Measurements from ENCODE around the gene SYMPK. TPM values are rescaled to one million over a fixed set of nuclear protein-coding genes. Genes with fewer than 3 reads are reported as not detected.

The SYMPK gene
- total and polyA plus RNA-seq, 2 experiments from 2014 or later = 66.6 to 78.7 TPM

GRCh38 chr19:45785781-45786532 is 77.0 kb downstream of the SYMPK start:
- Histone ChIP-seq H3K27ac (no peak overlapping the region), H3K27me3 (no peaks in the 10 kb centered on the region), H3K4me3 (no peak overlapping the region), H3K4me1 (ENCODE audit: low read depth) (peaks cover 36% of the 10 kb centered on the region), H3K9me3 (ENCODE audit: low read depth) (no peaks in the 10 kb centered on the region), H3K36me3 (peaks cover 26% of the 10 kb centered on the region)
- TF ChIP-seq CTCF (IDR thresholded peaks at IDR 0.05; ENCODE audit: low read depth, low read length) = no peak
- no peak for DNase-seq (ENCODE audit: low read depth in 1 of 2, low spot score in 1 of 2)

- no peak overlapping the region for H3K4me3 ChIP-seq
- DNase-seq (ENCODE audit: low read depth in 1 of 2, low spot score in 1 of 2) = no peak
- H3K4me1 ChIP-seq (ENCODE audit: low read depth) = peaks cover 43% of the 10 kb centered on the region
- H3K27me3 ChIP-seq = no peaks in the 10 kb centered on the region
- H3K27ac ChIP-seq = peak overlapping the region; percentile 97
- no peak for TF ChIP-seq CTCF (IDR thresholded peaks at IDR 0.05; ENCODE audit: low read depth, low read length)
- H3K9me3 ChIP-seq (ENCODE audit: low read depth) = no peaks in the 10 kb centered on the region
- peaks cover 26% of the 10 kb centered on the region for H3K36me3 ChIP-seq
Observed at GRCh38 chr19:45785097-45785496, 77.8 kb downstream of the SYMPK start.

- DNase-seq (ENCODE audit: low read depth in 1 of 2, low spot score in 1 of 2) = no peak
- TF ChIP-seq CTCF (IDR thresholded peaks at IDR 0.05; ENCODE audit: low read depth, low read length) = no peak
Observed at GRCh38 chr19:45784096-45784495, 78.9 kb downstream of the SYMPK start.

GRCh38 chr19:45782820-45783785 is 79.8 kb downstream of the SYMPK start:
- no peak for TF ChIP-seq CTCF (IDR thresholded peaks at IDR 0.05; ENCODE audit: low read depth, low read length)
- Histone ChIP-seq H3K4me1 (ENCODE audit: low read depth) (peaks cover 43% of the 10 kb centered on the region), H3K9me3 (ENCODE audit: low read depth) (no peaks in the 10 kb centered on the region), H3K36me3 (peaks cover 13% of the 10 kb centered on the region), H3K27me3 (no peaks in the 10 kb centered on the region), H3K27ac (peak overlapping the region; percentile 97), H3K4me3 (peak overlapping the region; percentile 36)
- DNase-seq (ENCODE audit: low read depth in 1 of 2, low spot score in 1 of 2) = peak; percentile 54 to 56

More at GRCh38 chr19:45784096-45784495, 78.9 kb downstream of the SYMPK start:
- Histone ChIP-seq H3K27ac (peak overlapping the region; percentile 97), H3K36me3 (peaks cover 18% of the 10 kb centered on the region), H3K4me1 (ENCODE audit: low read depth) (peaks cover 43% of the 10 kb centered on the region), H3K27me3 (no peaks in the 10 kb centered on the region), H3K9me3 (ENCODE audit: low read depth) (no peaks in the 10 kb centered on the region), H3K4me3 (no peak overlapping the region)

GRCh38 chr19:45782162-45782691 is 80.7 kb downstream of the SYMPK start, which contains the start of gene DMPK:
Gene DMPK (minus strand): TSS chr19:45782490. CDS start chr19:45782352, 138 bp downstream.
- no peaks in the 10 kb centered on the region for H3K9me3 ChIP-seq (ENCODE audit: low read depth)
- peaks cover 43% of the 10 kb centered on the region for H3K4me1 ChIP-seq (ENCODE audit: low read depth)
- peak within 1 kb of the TSS; percentile 36 for H3K4me3 ChIP-seq
- peak within 1 kb of the TSS; percentile 97 for H3K27ac ChIP-seq
- H3K27me3 ChIP-seq = no peaks in the 10 kb centered on the region
- peak in 1 of 2 donors; percentile 77 for DNase-seq (ENCODE audit: low read depth in 1 of 2, low spot score in 1 of 2)
- no peak for TF ChIP-seq CTCF (IDR thresholded peaks at IDR 0.05; ENCODE audit: low read depth, low read length)
- H3K36me3 ChIP-seq = peaks cover 19% of the 10 kb centered on the region

All from cardiac muscle cell (in vitro differentiated cells and primary cell).